NCI-H526 treated with DMSO at 0.1 percent for 48 hours (cell line): ENCODE data around the gene RABGAP1L.
"Not testable (repeated sequence)": the region's sequence is repeated elsewhere in the genome, so short reads cannot be mapped to it uniquely, and the experiment has no call there.

Experiments used
- DNase-seq: peaks from one replicate; lab custom pipeline; 2025; lab: John Stamatoyannopoulos, UW

The RABGAP1L gene

GRCh38 chr1:174364996-174365736, 205.8 kb downstream of the RABGAP1L start:
- DNase-seq = no peak

- DNase-seq = no peak
These were observed 207.6 kb downstream of the RABGAP1L start for GRCh38 chr1:174366946-174367345.

GRCh38 chr1:174367892-174368291, 208.6 kb downstream of the RABGAP1L start:
- DNase-seq = no peak

GRCh38 chr1:174376030-174376429, 216.7 kb downstream of the RABGAP1L start:
- no peak for DNase-seq

GRCh38 chr1:174391716-174392115, 232.4 kb downstream of the RABGAP1L start:
- no peak for DNase-seq

- no peak for DNase-seq
These were observed 234.6 kb downstream of the RABGAP1L start for GRCh38 chr1:174393885-174394284.

- no peak for DNase-seq
These were observed 237.9 kb downstream of the RABGAP1L start for GRCh38 chr1:174397261-174397660.

- no peak for DNase-seq
These were observed 238.9 kb downstream of the RABGAP1L start for GRCh38 chr1:174398246-174398645.

GRCh38 chr1:174399211-174399610, 239.9 kb downstream of the RABGAP1L start:
- DNase-seq = no peak

- no peak for DNase-seq
These were observed 241.8 kb downstream of the RABGAP1L start for GRCh38 chr1:174401075-174401474.

GRCh38 chr1:174405219-174405618, 245.9 kb downstream of the RABGAP1L start:
- no peak for DNase-seq

- DNase-seq = no peak
These were observed 247.1 kb downstream of the RABGAP1L start for GRCh38 chr1:174406421-174406820.

- no peak for DNase-seq
These were observed 248.3 kb downstream of the RABGAP1L start for GRCh38 chr1:174407665-174408064.

- DNase-seq = no peak
These were observed 248.8 kb downstream of the RABGAP1L start for GRCh38 chr1:174408146-174408545.

- not testable (repeated sequence) for DNase-seq
These were observed 250.5 kb downstream of the RABGAP1L start for GRCh38 chr1:174409801-174410200.

- no peak for DNase-seq
These were observed 254.3 kb downstream of the RABGAP1L start for GRCh38 chr1:174413632-174414031.

- no peak for DNase-seq
These were observed 254.9 kb downstream of the RABGAP1L start for GRCh38 chr1:174414203-174414602.

GRCh38 chr1:174415506-174415905, 256.2 kb downstream of the RABGAP1L start:
- DNase-seq = no peak

GRCh38 chr1:174417921-174418320, 258.6 kb downstream of the RABGAP1L start:
- DNase-seq = no peak

GRCh38 chr1:174425121-174425520, 265.8 kb downstream of the RABGAP1L start:
- no peak for DNase-seq

GRCh38 chr1:174426153-174426552, 266.8 kb downstream of the RABGAP1L start:
- no peak for DNase-seq

GRCh38 chr1:174428033-174428432, 268.7 kb downstream of the RABGAP1L start:
- no peak for DNase-seq

GRCh38 chr1:174428739-174429138, 269.4 kb downstream of the RABGAP1L start:
- no peak for DNase-seq

- DNase-seq = no peak
These were observed 274.1 kb downstream of the RABGAP1L start for GRCh38 chr1:174433451-174433850.
